GM21825 (cell line): ENCODE data around the gene HRC.
"Not testable (repeated sequence)": the region's sequence is repeated elsewhere in the genome, so short reads cannot be mapped to it uniquely, and the experiment has no call there.

Experiments
- ATAC-seq: cut with Tn5 transposase; IDR thresholded peaks from one replicate; pipeline ENCODE4 v1.9.1; 2021; ENCODE audit warnings: mild to moderate bottlenecking, moderate library complexity; ENCODE audit not compliant: unreplicated experiment

The HRC gene

GRCh38 chr19:49136771-49137171, 18.4 kb downstream of the HRC start:
- no peak for ATAC-seq

GRCh38 chr19:49135686-49136085, 19.5 kb downstream of the HRC start:
- no peak for ATAC-seq

- ATAC-seq, result no peak
Measured at GRCh38 chr19:49133621-49134454, 21.4 kb downstream of the HRC start.

- no peak for ATAC-seq
Measured at GRCh38 chr19:49132974-49133609, 22.1 kb downstream of the HRC start.

GRCh38 chr19:49130325-49130724, 24.9 kb downstream of the HRC start:
- ATAC-seq, result no peak

DNA sequence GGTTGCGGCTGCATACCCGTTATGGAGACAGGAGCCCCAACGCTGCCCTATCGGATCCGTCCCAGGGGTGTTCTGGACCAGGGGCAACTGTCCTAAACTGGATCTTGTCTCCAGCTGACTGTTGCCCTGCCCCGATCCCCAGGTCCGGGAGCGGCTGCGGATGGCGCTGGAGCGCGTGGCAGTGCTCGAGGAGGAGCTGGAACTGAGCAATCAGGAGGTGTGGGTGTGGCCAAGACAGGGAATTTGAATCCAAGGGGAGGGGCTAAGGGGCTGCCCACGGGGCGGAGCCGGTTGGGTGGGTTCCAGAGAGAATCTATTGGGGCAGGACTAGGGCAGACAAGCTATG, 26.0 kb downstream of the HRC start:
- no peak for ATAC-seq

- no peak for ATAC-seq
Measured at GRCh38 chr19:49128545-49129237, 26.5 kb downstream of the HRC start.

DNA sequence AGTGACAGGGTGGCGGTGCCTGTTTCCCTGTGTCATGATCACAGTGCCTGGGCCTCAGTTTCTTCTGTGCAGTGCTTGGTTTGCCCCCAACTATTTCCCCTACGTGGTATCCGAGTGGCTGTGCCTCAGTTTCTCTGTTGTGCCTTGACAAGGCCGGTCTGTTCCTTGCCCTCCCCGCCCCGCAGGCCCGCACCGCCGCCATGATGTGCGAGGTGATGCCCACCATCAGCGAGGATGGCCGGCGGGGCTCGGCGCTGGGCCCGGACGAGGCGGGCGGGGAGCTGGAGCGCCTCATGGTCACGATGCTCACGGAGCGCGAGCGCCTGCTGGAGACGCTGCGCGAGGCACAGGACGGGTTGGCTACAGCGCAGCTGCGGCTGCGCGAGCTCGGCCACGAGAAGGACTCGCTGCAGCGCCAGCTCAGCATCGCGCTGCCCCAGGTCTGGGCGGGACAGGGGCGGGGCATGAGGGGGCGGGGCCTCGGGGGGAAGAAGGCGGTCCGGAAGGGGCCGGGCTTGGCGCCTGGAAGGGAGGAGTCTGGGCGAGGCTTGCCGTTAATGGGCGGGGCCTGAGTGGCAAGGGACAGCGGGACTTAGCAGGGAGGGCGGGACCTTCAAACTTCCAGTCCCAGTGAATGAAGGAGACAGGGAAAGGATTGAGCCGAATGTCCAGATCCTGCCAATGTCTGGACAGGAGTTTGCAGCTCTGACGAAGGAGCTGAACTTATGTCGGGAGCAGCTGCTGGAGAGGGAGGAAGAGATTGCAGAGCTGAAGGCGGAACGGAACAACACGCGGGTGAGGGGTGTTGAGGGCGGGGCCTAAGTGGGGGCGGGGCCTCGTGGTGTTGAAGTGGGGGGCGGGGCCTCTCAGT, 27.3 kb downstream of the HRC start:
- ATAC-seq, result peak; percentile 87

DNA sequence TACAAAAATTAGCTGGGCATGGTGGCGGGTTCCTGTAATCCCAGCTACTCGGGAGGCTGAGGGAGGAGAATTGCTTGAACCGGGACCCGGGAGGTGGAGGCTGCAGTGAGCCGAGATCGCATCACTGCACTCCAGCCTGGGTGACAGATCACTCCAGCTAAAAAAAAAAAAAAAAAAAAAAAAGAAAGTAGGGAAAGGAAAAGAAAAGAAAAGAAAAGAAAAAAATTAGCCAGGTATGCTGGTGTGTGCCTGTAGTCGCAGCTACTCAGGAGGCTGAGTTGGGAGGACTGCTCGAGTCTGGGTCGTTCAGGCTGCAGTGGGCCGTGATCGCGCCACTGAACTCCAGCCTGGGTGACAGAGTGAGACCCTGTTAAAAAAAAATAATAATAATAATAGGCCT, 28.0 kb downstream of the HRC start:
- ATAC-seq, result not testable (repeated sequence)

- ATAC-seq, result no peak
Measured at GRCh38 chr19:49126575-49126974, 28.6 kb downstream of the HRC start.

GRCh38 chr19:49125025-49125731, 30.0 kb downstream of the HRC start:
- ATAC-seq, result no peak

- not testable (repeated sequence) for ATAC-seq
Measured at GRCh38 chr19:49123285-49123684, 31.9 kb downstream of the HRC start.

DNA sequence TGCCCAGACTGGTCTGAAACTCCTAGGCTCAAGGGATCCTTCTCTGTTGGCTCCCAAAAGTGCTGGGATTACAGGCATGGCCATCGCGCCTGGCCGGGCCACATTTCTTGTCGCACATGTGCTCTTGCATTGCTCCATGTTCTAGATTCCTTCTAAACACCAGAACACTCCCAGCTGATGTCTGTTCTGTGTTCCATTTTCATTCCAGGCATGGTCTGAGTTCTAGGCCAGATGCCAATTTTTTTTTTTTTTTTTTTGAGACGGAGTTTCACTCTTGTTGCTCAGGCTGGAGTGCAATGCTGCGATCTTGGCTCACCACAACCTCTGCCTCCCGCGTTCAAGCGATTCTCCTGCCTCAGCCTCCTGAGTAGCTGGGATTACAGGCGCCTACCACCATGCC, 33.4 kb downstream of the HRC start:
- ATAC-seq, result not testable (repeated sequence)

DNA sequence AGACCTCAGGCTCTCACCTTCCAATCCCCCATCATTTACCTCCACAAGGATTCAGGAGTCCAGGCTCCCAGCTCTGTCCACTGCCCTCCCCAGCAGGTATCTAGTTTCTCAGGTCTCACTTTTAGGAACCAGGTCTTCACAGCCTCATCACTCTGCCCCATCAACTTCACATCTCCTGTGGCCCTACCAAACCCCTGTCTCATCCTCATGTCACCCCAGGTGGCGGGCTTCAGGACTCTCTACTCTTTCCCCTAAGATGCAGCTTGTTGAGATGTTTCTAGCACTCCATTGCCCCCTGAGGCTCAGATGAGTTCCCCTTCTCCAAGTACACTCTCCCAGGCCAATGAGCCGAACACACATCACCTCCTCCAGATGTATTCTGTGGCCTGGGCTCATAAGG, 34.3 kb downstream of the HRC start:
- no peak for ATAC-seq

DNA sequence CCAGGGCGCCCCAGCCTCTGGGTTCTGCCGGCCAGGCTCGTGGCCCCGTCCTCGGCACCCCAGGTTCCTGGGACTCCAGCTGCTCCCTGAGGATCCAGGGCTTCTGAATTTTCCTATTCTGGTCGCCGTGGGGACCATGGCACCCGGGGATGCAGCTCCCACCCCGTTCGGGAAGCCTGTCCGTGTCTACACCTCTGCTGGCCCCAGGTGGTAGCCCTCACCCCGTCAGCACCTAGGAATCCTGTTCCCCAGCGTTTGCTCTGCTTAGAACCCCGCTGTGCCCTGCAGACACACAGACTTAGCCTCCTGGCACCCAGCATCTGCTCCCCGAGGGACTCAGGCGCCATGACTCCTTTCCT, 34.9 kb downstream of the HRC start:
- ATAC-seq, result no peak

DNA sequence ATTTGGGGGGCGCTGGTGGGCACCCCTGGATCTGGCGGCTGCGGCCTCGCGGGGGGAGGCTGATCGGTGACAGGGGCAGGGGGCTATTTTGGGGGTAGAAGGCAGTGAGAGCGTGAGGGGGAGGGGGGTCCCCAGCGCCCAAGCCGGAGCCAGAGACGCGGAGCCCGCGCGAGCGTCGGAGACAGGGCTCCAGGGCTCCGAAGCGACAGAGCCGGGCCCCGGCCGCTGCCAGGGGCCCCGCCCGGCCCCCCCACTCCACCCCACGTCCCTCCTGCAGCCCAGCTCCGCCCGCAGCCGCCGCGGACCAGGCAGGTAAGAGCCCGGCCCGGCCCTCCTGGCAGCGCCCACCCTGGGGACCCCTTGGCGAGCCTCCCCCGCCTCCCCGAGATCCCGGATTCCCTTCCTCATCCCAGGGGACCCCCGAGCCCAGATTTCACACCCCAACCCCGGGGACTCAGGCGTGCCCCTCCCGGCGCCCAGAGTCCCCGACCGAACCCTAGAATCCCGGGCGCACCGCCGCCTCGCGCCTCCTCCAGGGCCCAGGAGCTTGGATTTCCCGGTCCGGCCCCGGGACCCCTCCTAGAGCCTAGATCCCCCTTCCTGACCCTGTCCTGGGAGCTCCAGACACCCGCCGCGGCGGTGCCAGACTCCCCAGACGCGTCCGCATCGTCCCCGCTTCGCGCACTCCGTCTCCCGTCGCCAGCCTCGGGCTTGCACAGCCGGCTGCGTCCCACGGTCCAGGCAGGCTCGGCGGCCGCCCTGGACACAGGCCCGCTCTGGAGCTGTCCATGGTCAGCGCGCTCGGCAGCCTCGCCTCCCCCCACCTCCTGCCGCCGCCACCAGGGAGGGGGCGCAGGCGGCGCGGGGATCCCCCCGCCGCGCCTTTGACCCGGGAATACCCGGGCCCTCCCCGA, 35.5 kb downstream of the HRC start, which contains the start of gene PPFIA3:
Gene PPFIA3 (plus strand): TSS at position 134 of the 914 bp plus-strand sequence. CDS start 8,330 bp downstream, outside the sequence.
- no peak for ATAC-seq

GRCh38 chr19:49118565-49119410, 36.4 kb downstream of the HRC start, which contains the start of gene C19orf73:
TSS of gene C19orf73 (minus strand) at chr19:49119143. CDS start at chr19:49119022, 121 bp downstream.
- ATAC-seq, result peak; percentile 71
